ENCODE results near the gene CCDC82.

CCDC82 gene

DNA sequence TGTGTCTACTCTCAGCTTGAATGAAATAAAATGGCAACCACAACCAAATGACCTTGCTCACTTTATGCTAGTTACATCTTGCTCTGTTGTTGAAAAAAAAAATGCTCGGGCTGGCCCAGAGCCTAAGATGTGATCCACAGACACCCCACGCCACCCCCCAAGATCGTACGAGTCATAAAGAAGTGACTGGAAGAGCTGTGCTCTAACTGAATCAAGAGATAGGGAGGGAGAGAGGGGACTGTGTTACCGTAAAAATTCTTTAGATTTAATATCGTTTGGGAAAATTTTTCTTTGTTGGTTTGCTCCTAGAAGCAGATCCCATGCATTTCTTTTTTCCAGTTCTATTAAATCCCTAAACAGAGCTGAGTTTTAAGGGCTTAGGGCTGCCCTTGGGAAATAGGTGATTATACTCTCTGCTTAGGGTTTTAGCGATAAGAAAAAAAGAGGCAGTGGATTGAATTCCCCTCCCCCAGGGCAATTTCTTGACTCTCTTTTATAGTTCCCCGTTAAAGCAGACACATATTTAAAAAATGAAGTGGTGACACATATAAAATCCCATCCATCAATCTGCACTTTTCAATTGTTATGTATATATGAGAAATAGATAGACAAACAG lies 61.2 kb downstream of the CCDC82 start:
- DNase-seq = no peak

DNA sequence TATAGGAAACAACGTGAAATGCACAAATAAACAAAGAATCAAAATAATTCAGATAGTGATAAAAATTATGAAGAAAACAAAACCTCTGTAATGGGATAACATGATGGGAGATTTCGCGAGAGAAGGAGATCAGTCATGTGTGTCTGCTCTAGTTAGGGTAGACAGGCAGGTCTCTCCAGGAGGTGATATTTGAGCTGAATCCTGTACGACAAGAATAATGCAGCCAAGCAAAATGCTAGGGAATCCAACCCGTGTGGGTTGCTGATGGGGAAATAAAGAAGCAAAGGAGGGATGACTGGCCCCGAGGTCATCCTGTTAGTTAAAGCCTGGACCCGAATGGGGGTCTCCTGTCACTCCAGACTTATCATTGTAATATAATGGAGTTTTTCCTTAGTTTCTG lies 62.8 kb downstream of the CCDC82 start:
- no peak for DNase-seq

DNA sequence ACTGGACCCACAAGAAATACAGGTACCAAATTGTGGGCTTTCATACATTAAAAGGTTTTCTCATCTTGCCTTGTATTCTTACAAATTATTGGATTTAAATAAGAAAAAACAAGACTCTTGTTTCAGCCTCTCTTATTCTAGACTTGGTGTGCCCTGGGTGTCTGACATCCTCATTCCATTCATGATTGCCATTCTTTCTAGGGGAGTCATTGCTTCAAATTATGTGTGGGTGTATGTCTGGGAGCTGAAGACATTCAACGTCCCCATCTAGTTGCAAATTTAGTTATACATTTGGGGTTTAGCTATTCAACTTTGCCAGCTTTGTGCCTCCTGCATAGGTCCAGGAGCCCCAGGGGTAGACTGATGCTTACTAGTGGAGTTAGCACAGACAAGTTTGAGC lies 64.8 kb downstream of the CCDC82 start:
- DNase-seq = no peak

DNA sequence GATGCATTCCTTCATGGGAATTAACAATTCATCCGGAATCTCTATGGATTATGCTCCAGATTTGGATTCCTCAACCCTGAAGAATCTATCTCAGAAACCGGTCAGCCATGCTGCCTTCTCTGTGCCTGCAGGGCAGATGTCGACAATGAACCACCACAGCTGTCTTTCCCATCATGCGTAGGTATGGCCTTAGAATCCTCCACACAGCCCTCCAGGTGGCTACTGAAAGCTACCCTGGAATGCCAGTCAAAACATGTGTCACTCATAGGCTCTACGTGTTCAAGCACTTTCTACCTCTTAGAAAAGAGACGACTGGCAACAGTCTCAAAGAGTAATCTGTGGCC lies 66.1 kb downstream of the CCDC82 start:
- no peak for DNase-seq

DNA sequence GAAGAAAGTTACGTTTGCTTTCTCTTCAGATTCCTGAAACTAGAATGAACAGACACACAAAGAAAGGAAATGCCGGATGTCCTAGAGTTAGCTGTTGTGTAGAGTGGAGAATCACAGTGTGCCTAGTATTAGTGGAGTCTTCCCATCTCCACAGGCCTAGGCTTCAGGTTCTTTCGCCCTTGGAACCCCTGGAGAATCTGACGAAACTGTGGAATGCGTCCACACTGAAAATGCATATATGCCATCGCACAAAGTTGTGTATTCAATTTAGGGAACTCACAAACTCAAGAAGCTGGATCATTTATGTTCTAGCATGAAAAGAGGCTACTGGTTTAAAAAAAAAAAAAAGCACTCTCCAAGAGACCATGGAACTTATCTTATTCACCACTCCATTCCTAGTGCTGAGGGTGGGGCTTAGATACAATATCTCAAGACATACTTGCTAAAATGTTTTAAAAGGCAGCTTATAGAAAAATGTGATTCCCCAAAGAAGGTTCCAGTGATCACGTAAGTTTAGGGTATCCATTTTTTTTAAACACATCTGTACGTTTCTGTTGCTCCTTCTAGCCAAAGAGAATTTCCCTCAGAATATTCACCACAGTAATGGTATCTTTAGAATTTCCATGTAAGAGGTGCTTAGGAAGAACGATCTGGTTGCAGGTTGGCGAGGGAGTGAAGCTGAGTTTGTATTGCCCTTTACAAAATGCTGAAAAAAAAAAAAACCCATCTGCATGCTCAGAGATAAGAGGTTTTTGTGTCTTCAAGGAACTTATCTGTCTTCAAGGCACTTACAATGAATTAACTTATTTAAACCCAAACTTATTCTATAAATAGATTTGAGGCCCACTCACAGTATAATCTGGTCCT lies 66.7 kb downstream of the CCDC82 start:
- no peak for DNase-seq

DNA sequence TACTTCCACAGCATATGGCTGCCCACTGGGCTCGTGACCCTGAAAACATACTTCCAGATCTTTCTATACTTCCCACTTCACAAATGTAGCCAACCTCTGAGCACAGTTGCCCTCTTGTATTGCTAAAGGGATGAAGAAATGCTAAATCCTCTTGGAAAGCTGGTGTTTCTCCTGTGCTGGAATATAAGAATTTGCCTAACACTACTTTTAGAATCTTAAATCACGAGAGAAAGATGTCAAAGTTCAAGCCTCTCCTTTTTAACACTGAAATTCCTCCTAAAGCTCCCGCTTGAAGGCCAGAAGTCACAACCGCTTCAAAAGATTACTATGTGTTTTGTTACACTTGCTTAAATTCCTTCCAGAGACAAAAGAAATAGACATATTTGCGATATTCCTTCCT lies 68.6 kb downstream of the CCDC82 start:
- no peak for DNase-seq

DNA sequence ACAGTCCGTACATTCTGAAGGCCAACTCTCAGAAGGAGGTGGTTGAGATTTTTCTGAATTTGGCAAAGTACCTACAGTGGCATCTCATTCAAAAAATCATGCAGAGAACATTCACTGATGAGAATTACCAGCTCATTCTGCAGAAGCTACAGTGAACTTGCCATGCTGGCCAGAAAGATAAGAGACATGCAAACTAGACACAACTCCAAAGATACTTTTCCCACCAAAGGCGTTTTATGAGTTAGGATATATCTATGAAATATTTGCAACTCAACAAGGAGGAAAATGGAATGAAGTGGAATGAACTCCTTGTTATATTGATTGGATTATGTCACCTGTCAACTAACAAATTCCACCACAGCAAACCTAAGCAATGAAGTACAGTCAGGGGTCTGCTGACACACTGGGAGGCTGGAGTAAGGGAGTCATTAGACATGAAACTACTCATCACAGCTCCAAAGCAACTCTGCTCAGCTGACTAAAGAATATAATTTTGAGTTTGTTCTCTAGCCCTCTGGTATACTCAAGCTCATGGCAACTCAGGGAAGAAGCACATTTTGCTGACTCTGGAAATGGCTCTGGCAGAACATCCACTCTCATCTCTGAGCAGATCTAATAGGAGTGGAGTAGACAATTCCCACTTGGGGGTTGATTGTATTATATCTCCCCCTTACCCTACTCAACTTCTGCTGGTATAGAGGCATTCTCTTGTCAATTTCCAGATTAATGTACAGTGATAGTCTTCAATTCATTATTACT lies 69.6 kb downstream of the CCDC82 start:
- DNase-seq = no peak

DNA sequence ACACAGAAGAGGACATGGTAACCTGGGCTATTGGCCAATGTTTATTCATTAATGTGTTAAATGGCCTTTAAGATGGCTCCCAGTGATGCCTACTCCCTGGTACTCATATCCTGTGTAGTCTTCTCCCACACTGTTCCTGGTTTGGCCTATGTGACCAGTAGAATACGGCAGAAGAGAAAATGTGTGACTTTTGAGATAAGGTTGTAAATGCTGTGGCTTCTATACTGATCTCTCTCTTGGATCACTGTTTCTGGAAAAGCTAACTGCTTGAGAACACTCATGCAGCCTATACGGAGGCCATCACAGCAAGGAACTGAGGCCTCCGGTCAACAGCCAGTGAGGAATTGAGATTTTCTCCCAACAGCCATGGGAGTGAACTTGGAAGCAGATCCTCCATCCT lies 70.9 kb downstream of the CCDC82 start:
- DNase-seq = no peak

DNA sequence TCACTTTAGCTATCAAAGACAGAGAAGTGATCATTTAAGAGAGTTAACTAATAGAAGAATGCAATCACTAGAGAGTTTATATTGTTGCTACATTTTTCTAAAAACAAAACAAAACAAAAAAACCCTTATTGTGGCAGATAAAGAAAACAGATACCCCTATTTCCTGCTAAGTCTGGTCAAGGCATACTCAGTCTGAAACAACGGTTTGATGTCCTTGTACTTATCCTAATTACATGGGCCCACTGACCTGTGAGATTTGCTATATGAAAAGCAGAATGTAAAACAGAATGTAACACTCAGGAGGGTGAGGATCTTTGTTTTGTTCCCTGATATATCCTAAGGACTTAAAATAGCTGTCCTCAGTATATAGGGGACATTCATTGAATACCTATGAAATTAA lies 71.3 kb downstream of the CCDC82 start:
- no peak for DNase-seq

DNA sequence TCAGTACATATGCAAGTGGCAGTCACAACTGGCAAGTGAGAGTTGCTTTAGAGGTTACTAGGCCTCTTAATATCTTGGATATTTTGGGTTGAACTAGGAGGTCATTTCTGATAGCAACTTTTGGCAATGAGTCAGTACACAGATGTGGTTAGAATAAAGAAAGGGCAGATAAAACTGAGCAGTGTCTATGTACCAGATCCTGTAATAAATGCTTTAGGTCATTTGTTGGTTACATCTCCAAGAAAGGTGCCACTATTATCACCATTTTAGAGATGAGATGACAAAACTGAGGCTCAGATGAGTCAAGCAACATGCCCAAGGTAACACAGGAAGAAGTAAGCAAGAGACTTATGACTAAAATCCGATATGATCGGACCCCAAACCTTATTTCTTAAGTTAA lies 71.7 kb downstream of the CCDC82 start:
- DNase-seq = no peak

DNA sequence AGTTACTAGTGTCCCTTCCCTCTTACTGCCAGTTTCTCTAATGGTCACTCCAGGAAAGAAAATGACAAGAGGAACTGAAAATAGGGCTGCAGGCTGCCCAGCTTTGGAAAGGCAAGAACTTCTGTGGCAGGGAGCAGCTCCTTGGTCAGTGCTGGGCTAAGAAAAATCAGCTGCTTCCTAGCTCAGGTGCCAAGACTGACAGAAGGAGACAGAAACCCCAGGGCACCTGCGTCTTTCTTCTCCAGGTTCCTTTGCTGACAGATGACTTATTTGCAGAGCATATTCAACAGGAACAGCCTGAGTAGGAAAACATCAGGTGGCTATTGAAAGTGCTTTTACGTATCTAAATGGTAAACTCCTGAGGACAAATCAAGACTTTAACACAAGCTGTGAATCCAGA lies 72.1 kb downstream of the CCDC82 start:
- no peak for DNase-seq

DNA sequence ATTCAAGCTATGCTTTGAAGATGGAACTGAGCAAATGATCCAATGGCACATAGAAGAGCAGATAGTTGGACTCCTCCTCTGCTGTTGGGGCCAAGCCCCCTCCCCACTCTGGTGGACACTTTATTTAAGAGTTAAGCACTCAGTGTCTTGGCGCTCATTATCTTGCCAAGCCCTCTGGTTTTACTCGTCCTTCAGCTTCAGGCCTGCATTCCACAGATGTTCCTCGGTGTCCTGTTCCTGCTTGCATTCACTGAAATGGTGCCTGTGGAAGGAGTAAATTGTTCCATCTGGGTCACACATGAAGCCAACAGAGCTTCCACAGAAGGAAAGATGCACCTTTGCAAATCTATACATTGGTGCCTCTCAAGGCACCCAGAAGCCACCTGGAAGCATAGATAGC lies 72.8 kb downstream of the CCDC82 start:
- no peak for DNase-seq

DNA sequence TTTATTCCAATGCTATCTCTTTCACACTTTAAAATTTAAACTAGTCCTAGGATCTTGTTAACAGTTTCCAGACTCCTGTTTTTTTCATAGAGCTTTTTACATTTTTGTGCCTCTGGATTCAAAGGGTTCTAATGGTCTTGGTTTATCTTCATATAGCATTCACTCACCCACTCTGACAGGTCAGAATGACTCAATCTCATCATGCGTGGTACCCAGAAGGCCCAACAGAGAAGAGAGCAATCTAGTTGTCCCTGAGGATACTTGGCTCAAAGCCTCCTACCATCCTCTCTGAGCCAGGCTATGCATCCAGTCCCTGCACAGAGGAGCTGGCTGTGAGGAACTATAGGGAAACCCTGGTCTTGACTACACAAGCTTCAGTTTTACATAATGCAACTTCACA lies 74.2 kb downstream of the CCDC82 start:
- DNase-seq = no peak

DNA sequence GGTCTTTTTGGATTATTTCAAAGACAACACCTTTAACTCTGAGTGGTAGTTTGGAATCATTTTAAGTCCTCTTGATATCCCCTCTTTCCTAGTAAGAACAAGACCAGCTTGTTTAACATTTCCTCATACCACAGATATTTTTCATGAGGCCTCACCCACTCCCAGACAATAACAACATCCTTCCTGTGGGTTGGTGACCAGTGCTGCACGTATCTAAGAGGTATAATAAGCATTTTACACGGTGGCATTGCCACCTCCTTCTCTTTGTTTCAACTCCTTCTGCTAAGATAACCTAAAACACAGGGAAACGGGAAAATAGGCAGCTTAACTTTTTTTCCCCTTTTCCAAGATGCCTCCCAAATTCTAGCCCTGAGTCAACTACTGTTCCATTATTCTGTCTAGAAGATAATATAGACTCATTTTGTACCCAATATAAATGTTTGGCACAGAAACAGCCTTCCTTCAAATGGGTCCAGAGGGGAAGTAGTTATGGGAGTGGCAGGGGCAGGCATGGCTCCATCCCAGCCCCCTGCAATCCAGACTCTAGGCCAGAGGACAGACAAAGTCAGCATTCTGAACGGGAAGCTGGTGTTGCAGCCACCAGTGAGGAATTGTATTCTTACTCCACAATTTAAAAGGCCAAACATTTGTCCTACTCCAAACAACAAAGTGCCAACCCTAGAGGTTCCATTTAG lies 75.2 kb downstream of the CCDC82 start:
- DNase-seq = no peak

DNA sequence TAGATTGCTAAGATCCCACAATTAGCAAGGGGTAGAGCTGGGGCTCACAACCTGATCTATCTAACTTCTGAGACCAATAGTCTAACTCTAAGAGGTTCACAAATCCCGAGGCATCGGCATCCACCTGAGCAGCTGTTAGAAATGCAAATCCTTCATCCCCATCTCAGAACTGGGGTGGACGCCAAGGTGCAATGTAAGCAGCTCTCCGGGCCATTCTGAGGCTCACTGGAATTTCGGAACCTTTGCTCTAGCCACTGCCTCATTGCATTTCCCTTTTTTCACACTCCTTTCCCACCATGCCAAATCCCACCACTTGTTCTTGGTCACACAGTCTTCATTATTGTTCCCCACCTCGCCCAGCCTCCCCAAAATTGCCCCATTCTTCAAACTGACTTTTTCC lies 76.5 kb downstream of the CCDC82 start:
- no peak for DNase-seq

DNA sequence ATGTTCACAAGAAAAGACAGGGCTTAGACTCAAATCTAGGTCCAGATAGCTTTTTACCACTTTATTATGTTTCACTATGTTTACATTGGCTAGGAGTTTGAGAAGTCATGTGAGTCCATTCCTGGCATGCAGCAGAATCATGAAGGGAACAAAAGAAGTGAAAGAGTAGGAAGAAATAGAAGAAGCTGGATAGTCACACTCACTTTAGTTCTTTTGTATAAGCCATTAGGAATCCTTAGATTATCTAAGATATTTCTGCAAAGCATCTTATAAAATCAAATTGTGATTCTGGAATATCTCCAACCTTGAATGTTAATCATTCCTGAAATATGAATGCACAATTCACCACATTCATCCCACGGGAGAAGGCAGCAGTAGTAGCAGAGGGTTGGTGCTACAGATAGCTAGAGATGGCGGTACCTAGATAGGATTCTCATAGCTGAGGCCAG lies 78.6 kb downstream of the CCDC82 start:
- DNase-seq = peak; percentile 4

DNA sequence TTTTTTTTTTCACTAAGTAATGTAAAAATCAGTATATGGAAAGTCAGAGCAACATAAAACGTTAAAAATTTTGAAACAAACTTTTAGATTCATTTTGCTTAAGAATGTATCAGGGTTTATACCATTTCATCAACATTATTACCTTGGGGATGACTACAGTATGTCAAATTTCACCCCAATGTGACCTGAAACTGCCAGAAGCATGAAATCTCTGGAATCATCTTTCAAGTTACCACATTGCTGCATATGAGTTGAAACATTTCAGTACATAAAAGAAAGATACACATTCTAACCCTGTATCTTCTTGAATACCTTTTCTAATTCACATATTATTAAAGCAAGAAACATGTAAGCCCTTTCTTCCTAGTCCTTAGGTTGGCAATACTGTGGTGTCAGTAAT lies 79.5 kb downstream of the CCDC82 start:
- no peak for DNase-seq

DNA sequence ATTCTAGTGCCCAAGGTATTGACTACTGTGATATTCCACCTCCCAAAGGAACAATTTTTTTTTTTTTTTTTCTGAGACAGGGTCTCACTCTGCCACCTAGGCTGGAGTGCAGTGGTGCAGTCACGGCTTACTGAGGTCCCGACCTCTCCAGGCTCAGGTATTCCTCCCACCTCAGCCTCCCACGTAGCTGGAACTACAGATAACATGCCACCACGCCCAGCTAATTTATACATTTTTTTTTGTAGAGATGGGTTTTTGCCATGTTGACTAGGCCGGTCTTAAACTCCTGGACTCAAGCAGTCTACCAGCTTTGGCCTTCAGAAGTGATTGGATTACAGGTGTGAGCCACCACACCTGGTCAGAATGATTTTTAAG lies 80.1 kb downstream of the CCDC82 start:
- DNase-seq = no peak

DNA sequence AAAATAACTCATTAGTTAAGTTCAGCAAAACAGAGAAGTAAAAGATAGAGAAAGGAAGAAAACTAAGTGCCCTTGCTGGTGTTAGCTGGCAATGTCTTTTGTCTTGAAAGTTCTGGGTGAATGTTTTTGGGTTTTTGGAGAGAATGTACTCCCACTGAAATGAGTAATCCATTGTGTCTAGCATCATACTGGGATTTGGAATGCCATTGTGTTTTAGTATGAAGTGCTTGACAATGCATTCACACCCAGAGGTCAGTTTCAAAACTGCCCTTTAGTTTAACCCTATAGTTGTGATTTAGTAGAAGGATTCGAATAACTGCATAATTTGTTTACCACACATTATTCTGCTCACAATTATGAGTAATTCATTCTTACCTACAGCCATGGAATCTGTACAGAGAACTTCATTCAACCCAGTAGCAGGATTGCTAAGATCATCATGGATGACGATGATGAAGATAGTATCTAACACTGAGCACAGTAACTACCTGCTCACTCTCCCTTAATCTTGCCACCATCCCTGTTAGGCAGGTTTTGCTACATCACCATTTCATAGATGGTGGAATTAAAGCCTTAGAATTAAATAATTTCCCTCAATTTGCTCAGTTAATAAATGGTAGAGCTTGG lies 80.6 kb downstream of the CCDC82 start:
- DNase-seq = no peak

DNA sequence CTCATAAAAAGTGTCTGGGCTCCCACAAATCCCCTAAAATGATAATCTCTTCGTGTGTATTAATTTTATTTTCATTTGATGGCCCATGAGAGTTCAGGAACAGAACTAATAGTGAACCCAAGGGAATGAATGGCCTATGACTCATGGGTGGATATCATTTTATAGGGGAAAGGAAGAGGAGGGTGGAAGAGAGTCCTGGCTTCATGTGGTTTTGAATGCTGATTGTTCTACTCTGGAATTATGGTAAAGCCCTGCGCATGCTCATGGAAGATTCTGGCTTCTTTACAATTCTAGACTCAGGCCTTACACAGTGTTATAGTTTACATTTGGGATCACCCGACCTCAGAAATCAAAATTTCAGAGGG lies 82.0 kb downstream of the CCDC82 start:
- no peak for DNase-seq

DNA sequence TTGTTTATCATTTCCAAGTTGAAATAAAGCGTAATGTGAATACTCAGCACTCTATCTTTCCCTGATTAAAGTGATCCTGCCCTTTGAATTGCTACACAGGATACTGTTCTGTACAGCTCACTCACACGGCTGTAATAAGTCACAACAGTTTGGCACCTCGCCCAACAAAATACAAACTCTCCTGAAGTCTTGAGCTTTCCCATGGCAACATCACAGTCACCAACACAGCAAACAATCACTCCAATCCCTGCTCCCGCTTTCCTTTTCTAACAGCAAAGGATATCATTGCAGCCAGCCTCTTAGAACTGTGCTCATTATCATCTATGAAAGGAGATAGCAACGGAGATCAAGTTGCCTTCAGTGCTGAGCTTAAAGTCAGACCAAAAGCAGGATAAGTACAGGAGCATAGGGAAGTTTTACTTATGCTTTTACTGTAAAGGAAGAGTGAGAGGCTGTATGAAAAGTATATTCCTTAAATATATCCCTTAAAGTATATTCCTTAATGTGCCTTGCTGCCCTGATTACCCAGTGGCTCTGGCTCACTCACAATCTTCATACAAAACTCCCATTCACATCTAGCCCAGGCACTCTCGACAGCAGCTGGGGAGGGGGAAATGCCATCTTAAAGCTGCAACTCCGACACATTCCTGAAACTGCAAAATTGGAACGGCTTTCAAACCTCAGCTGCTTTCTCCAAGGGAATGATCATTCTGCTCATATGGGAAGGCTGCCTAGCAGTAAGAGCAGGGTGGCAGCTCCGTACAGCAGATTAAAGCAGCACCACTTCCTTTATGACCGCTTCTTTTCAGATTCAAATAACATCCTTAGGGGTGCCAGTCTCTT lies 82.6 kb downstream of the CCDC82 start:
- peak; percentile 83 for DNase-seq

DNA sequence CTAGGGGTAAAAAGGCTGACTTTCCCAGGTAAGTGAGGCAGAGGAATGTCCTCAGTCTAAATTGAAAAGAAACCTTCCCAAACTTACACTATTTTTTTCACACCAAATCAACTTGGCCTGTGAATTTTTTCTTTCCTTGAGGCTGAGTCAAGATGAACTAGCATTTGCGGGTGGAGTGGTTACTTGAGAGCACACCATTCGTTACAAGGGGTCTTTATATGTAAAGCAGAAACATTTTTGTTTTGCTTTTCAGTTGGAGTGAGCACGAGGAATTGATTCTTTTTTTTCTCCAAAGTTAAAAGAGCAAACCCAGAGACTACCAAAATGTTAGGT lies 83.1 kb downstream of the CCDC82 start:
- no peak for DNase-seq

All from NCI-H774 (cell line).